IPS-18a (cell line): ENCODE data around the gene USP12.
A peak's percentile ranks its signal among the peaks of the same experiment; 100 is the strongest.
"Not testable (repeated sequence)": the region's sequence is repeated elsewhere in the genome, so short reads cannot be mapped to it uniquely, and the experiment has no call there.

Experiments
- H3K27ac ChIP-seq: one replicate; pipeline ENCODE4 v1.5.1; 2013; ENCODE audit warnings: low read length
- H3K27me3 ChIP-seq: one replicate; pipeline ENCODE4 v1.6.1; 2013; ENCODE audit warnings: mild to moderate bottlenecking, low read length; ENCODE audit not compliant: control insufficient read depth, insufficient read depth
- H3K36me3 ChIP-seq: one replicate; pipeline ENCODE4 v1.6.1; 2013; ENCODE audit warnings: low read depth, low read length; ENCODE audit not compliant: control insufficient read depth
- H3K4me1 ChIP-seq: one replicate; pipeline ENCODE4 v1.6.1; 2013; ENCODE audit warnings: low read depth, low read length; ENCODE audit not compliant: control insufficient read depth
- H3K4me3 ChIP-seq: one replicate; pipeline ENCODE4 v1.5.1; 2013; ENCODE audit warnings: low read length
- H3K9ac ChIP-seq: one replicate; pipeline ENCODE4 v1.6.1; 2013; ENCODE audit warnings: mild to moderate bottlenecking, low read length, moderate library complexity
- H3K9me3 ChIP-seq: one replicate; pipeline ENCODE4 v1.6.1; 2013; ENCODE audit warnings: low read depth, low read length; ENCODE audit not compliant: control insufficient read depth

Gene USP12

GRCh38 chr13:27171244-27171826 lies at the start of gene USP12:
Gene USP12, minus strand, starts transcription at chr13:27171811. Its CDS starts 172 bp downstream, at chr13:27171639.
- Histone ChIP-seq H3K27ac (peak within 1 kb of the TSS; percentile 1), H3K27me3 (no peaks in the 10 kb centered on the region), H3K9ac (peak within 1 kb of the TSS; percentile 79), H3K36me3 (no peaks in the 10 kb centered on the region), H3K9me3 (no peaks in the 10 kb centered on the region), H3K4me3 (peak within 1 kb of the TSS; percentile 96), H3K4me1 (peaks cover 9% of the 10 kb centered on the region)

DNA sequence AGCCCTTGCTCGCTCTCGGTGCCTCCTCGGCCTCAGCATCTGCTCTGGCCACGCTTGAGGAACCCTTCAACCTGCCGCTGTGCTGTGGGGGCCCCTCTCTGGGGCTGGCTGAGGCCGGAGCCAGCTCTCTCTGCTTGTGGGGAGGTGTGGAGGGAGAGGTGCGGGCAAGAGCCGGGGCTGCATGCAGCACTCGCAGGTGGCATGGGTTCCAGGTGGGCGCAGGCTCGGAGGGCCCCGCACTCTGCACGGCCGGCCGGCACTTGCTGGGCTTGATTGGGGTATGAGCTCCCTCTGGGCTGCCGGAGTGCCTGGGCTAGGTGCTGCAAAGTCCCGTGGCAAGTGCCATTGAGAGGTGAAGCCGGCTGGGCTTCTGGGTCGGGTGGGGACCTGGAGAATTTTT lies 48.0 kb upstream of the USP12 start:
- Histone ChIP-seq H3K27ac (no peak overlapping the region), H3K9ac (no peak overlapping the region), H3K4me1 (no peaks in the 10 kb centered on the region), H3K4me3 (no peak overlapping the region), H3K27me3 (peaks cover 20% of the 10 kb centered on the region), H3K36me3 (no peaks in the 10 kb centered on the region), H3K9me3 (no peaks in the 10 kb centered on the region)

- H3K27me3 ChIP-seq = peaks cover 17% of the 10 kb centered on the region
- H3K4me3 ChIP-seq, H3K27ac ChIP-seq, H3K4me1 ChIP-seq, H3K9me3 ChIP-seq, H3K9ac ChIP-seq, H3K36me3 ChIP-seq: not testable (repeated sequence)
These were observed 47.2 kb upstream of the USP12 start for GRCh38 chr13:27218861-27219260.

DNA sequence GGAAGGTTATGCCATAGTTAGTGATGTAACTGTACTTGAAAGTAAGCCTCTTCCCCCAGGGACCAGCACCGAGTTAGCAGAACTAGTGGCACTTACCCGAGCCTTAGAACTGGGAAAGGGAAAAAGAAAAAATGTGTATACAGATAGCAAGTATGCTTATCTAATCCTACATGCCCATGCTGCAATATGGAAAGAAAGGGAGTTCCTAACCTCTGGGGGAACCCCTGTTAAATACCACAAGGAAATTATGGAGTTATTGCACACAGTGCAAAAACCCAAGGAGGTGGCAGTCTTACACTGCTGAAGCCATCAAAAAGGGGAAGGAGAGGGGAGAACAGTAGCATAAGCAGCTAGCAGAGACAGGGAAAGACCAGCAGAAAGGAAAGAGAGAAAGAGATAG lies 46.2 kb upstream of the USP12 start:
- not testable (repeated sequence) for H3K4me1 ChIP-seq, H3K4me3 ChIP-seq, H3K9me3 ChIP-seq, H3K27ac ChIP-seq, H3K27me3 ChIP-seq, H3K9ac ChIP-seq, H3K36me3 ChIP-seq

DNA sequence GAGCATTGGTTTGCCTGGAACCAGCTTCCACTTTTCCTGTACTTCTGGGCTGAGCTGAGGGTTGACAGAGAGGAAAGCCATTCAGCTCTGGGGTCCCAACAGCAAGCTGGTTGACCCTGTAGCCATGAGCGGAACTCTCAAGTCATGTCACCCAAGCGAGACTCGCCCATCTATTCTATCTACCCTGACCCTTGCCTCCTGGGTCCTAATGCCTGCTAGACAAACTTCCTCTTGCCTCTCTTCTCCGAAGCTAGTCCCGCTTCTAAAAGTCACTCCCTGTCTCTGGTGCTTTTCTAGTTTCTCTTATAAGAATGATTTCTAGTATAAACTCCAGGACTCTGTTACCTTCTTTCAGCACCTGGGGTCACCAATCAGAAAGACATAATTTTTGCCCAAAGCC lies 41.8 kb upstream of the USP12 start:
- H3K4me3 ChIP-seq, H3K27ac ChIP-seq, H3K36me3 ChIP-seq, H3K27me3 ChIP-seq, H3K9ac ChIP-seq, H3K4me1 ChIP-seq, H3K9me3 ChIP-seq: not testable (repeated sequence)

GRCh38 chr13:27211771-27212364 lies 40.3 kb upstream of the USP12 start:
- Histone ChIP-seq H3K27ac (no peak overlapping the region), H3K9ac (no peak overlapping the region), H3K36me3 (no peaks in the 10 kb centered on the region), H3K4me1 (no peaks in the 10 kb centered on the region), H3K9me3 (no peaks in the 10 kb centered on the region), H3K4me3 (no peak overlapping the region), H3K27me3 (no peaks in the 10 kb centered on the region)

DNA sequence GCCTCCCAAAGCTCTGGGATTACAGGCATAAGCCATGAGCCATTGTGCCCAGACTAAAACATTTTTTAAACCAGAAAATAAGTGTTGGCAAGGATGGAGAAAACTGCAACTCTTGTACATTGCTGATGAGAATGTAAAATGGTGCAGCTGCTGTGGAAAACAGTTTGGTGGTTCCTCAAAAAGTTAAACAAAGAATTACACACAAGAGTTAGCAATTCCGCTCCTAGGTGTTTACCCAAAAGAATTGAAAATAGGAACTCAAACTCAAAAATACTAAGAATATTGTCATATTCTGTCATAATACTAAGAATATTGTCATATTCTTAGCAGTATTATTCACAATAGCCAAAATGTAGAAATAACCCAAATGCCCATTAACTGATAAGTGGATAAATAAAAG lies 39.7 kb upstream of the USP12 start:
- no peaks in the 10 kb centered on the region for H3K36me3 ChIP-seq
- H3K9me3 ChIP-seq = no peaks in the 10 kb centered on the region
- no peaks in the 10 kb centered on the region for H3K27me3 ChIP-seq
- no peak overlapping the region for H3K9ac ChIP-seq
- no peaks in the 10 kb centered on the region for H3K4me1 ChIP-seq
- H3K27ac ChIP-seq = no peak overlapping the region
- H3K4me3 ChIP-seq = no peak overlapping the region

DNA sequence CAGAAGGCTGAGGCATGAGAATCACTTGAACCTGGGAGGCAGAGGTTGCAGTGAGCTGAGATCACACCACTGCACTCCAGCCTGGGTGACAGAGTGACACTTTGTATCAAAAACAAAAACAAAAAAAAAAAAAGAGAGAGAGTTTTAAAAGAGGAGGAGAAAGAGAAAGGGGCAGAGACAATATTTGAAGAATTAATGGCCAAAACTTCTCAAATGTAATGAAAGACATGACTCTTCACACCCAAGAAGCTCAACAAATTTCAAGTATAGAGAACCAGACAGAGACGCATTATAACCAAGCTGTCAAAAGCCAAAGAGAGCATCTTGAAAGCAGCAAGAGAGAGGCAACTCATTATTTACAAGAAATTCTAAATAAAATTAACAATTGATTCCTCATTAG lies 36.9 kb upstream of the USP12 start:
- Histone ChIP-seq H3K36me3 (no peaks in the 10 kb centered on the region), H3K27me3 (no peaks in the 10 kb centered on the region), H3K4me3 (no peak overlapping the region), H3K27ac (no peak overlapping the region), H3K9me3 (no peaks in the 10 kb centered on the region), H3K4me1 (no peaks in the 10 kb centered on the region), H3K9ac (no peak overlapping the region)

DNA sequence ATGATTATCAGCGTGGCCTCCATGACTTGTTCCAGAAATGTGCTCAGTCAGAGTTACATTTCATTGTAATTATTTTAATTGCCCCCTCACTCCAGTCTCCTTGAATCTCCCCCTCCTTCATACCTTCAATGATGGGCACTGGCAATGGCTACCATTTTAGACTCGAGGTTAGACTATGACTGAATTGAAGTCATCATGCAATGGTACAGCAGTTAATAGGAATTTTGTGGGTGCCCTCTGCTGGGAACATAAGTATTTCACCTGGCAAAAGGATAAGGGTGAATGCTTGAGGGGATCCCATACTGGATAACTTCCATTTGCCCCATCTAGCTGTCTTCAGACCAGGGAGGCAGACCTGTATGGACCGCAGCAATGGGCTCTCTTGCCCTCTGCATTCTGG lies 32.2 kb upstream of the USP12 start:
- H3K9ac ChIP-seq = no peak overlapping the region
- no peaks in the 10 kb centered on the region for H3K9me3 ChIP-seq
- no peaks in the 10 kb centered on the region for H3K4me1 ChIP-seq
- no peaks in the 10 kb centered on the region for H3K36me3 ChIP-seq
- no peak overlapping the region for H3K4me3 ChIP-seq
- H3K27me3 ChIP-seq = no peaks in the 10 kb centered on the region
- no peak overlapping the region for H3K27ac ChIP-seq

DNA sequence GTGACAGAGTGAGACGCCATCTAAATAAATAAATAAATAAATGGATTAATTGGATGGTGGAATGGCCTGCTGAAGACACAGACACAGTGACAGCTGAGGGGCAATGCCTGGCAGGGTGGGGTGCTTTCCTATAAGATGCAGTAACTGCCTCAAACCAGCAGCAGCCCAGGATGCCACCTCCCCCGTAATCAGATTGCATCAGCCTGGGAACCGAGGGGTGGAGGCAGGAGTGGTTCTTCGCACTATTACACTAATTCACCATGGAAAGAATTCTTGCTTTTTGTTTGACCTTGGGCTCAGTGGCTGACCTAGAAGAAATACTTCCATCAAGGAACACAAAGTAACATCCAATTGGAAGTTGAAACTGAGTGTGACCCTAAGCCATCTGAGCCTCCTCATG lies 31.6 kb upstream of the USP12 start:
- no peak overlapping the region for H3K4me3 ChIP-seq
- no peaks in the 10 kb centered on the region for H3K27me3 ChIP-seq
- no peaks in the 10 kb centered on the region for H3K9me3 ChIP-seq
- H3K4me1 ChIP-seq = no peaks in the 10 kb centered on the region
- no peak overlapping the region for H3K27ac ChIP-seq
- H3K36me3 ChIP-seq = no peaks in the 10 kb centered on the region
- no peak overlapping the region for H3K9ac ChIP-seq

DNA sequence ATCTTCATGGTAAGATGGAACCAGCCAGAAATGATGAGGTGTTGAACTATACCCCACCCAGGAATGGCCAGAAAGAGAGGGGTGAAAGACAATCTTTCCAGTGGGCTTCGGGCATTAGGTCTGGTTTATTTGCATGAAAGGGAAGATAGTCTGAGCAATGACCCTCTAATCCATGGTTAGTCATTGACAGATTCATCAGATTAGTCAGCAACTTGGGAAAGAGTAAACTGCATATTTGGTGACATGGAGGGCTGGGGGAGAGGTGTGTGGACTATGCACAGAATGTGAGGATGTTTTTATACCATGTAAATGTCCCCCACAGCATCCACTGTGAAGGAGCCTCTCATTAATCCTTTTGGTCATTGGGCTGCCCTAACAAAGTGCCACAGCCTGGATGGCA lies 30.1 kb upstream of the USP12 start:
- Histone ChIP-seq H3K27ac (no peak overlapping the region), H3K27me3 (no peaks in the 10 kb centered on the region)

DNA sequence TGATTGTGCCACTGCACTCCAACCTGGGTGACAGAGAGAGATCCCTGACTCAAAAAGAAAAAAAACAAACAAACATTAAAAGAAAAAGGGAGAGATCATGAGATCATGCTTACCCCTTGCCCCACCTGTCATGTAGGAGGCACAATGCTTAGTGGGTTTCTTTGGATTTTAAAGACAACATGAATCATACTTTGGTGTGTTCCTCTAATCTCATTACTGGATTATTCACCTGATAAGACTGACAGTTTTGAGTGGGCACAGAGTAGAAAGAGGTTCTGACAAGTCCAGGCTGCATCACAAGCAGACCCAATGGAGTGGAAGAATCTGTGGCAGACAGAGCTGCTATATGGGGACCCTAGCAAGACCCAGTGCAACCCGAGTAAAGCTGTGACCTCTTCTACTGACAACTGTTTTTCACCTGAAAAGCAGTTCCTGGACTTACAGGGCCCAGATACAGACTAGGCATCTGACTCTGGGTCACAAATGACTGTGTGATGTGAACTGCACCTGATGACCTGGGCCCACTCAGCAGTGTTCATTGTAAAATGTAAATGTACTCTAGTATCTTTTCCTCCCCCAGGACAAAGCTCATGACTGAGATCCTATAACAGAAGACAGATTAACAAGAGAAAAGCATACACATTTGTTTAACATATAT lies 28.9 kb upstream of the USP12 start:
- Histone ChIP-seq H3K27me3 (no peaks in the 10 kb centered on the region), H3K9me3 (no peaks in the 10 kb centered on the region), H3K4me1 (no peaks in the 10 kb centered on the region), H3K36me3 (no peaks in the 10 kb centered on the region), H3K27ac (no peak overlapping the region), H3K4me3 (no peak overlapping the region), H3K9ac (no peak overlapping the region)

More for the DNA sequence above, 30.1 kb upstream of the USP12 start:
- H3K4me3 ChIP-seq = no peak overlapping the region
- H3K9ac ChIP-seq = no peak overlapping the region
- H3K4me1 ChIP-seq = no peaks in the 10 kb centered on the region
- H3K9me3 ChIP-seq = no peaks in the 10 kb centered on the region
- H3K36me3 ChIP-seq = no peaks in the 10 kb centered on the region
